ENCODE data around the gene FAHD1.

DNA sequence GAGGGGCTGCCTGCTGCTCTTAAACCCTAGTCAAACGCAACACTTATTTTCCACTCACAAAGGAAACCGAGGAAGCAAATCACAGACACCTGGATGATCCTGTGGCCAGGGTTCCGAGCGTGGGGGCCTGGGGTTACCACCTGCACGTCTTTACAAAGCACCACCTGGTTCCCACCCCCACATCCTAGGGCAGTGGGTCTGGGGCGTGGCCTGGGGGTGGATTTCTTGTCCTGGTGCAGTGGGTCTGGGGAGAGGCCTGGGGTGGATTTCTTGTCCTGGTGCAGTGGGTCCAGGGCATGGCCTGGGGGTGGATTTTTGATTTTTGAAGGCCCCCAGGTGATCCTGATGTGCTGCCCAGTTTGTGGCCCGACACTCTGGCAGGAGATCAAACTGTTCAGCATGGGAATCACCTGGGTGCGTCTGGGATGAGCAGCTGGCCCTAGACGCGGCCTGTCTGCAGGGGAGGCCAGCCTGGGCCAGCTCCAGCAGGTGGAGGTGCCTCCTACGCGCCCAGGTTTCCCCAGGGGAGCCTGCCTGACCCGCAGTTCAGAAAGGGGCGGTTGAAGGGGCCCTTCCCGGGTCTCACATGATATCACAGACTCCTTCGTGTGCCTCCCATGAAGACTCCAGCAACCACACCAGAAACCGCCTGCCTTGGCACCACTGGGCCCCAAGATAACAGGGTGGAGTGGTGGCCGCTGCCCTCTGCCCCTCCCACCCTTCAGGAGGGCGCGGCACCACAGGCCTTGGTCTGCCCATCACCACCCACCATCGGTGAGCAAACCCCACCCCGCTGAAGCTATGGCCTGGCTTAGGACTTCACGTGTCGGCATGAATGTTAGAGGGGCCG, 6.7 kb upstream of the FAHD1 start:
- TF ChIP-seq, protein P1, sequence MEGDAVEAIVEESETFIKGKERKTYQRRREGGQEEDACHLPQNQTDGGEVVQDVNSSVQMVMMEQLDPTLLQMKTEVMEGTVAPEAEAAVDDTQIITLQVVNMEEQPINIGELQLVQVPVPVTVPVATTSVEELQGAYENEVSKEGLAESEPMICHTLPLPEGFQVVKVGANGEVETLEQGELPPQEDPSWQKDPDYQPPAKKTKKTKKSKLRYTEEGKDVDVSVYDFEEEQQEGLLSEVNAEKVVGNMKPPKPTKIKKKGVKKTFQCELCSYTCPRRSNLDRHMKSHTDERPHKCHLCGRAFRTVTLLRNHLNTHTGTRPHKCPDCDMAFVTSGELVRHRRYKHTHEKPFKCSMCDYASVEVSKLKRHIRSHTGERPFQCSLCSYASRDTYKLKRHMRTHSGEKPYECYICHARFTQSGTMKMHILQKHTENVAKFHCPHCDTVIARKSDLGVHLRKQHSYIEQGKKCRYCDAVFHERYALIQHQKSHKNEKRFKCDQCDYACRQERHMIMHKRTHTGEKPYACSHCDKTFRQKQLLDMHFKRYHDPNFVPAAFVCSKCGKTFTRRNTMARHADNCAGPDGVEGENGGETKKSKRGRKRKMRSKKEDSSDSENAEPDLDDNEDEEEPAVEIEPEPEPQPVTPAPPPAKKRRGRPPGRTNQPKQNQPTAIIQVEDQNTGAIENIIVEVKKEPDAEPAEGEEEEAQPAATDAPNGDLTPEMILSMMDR (IDR thresholded peaks at IDR 0.05; ENCODE audit: low read depth, low read length, poor library complexity, severe bottlenecking): no peak
- TF ChIP-seq EZH2phosphoT487 (IDR thresholded peaks at IDR 0.05; ENCODE audit: borderline replicate concordance, low read length): no peak
